ELF-1 (cell line): ENCODE measurements around the gene PRPF39.
"Not testable (repeated sequence)": the region's sequence is repeated elsewhere in the genome, so short reads cannot be mapped to it uniquely, and the experiment has no call there.

ENCODE experiments used
- DNase-seq: peaks from one replicate; pipeline ENCODE4 v3.0.0-alpha.2; 2016; ENCODE audit warnings: low read depth, low spot score

The PRPF39 gene

GRCh38 chr14:45083976-45084722, at the start of gene PRPF39:
Gene PRPF39 (plus strand): TSS chr14:45084116. CDS start chr14:45095240, 11,124 bp downstream.
- DNase-seq: peak; percentile 96

- DNase-seq: no peak
These were observed 49.2 kb upstream of the PRPF39 start for GRCh38 chr14:45034730-45035129.

GRCh38 chr14:45038256-45038655, 45.7 kb upstream of the PRPF39 start:
- DNase-seq: no peak

- peak; percentile 9 for DNase-seq
These were observed 45.1 kb upstream of the PRPF39 start for GRCh38 chr14:45038865-45039264.

GRCh38 chr14:45039390-45039789, 44.5 kb upstream of the PRPF39 start:
- DNase-seq: no peak

- DNase-seq: no peak
These were observed 42.3 kb upstream of the PRPF39 start for GRCh38 chr14:45041641-45042040.

- DNase-seq: no peak
These were observed 39.3 kb upstream of the PRPF39 start for GRCh38 chr14:45044638-45045037.

GRCh38 chr14:45048385-45048784, 35.5 kb upstream of the PRPF39 start:
- DNase-seq: no peak

GRCh38 chr14:45051180-45051579, 32.7 kb upstream of the PRPF39 start:
- DNase-seq: no peak

GRCh38 chr14:45051896-45052295, 32.0 kb upstream of the PRPF39 start:
- no peak for DNase-seq

- DNase-seq: no peak
These were observed 26.6 kb upstream of the PRPF39 start for GRCh38 chr14:45057349-45057748.

- DNase-seq: no peak
These were observed 26.0 kb upstream of the PRPF39 start for GRCh38 chr14:45057881-45058364.

- DNase-seq: no peak
These were observed 23.4 kb upstream of the PRPF39 start for GRCh38 chr14:45060551-45060950.

- DNase-seq: no peak
These were observed 18.4 kb upstream of the PRPF39 start for GRCh38 chr14:45065540-45065939.

GRCh38 chr14:45065956-45066355, 18.0 kb upstream of the PRPF39 start:
- DNase-seq: peak; percentile 5

- no peak for DNase-seq
These were observed 17.2 kb upstream of the PRPF39 start for GRCh38 chr14:45066667-45067066.

- DNase-seq: no peak
These were observed 15.5 kb upstream of the PRPF39 start for GRCh38 chr14:45068396-45068795.

- no peak for DNase-seq
These were observed 13.7 kb upstream of the PRPF39 start for GRCh38 chr14:45070215-45070614.

GRCh38 chr14:45072126-45072525, 11.8 kb upstream of the PRPF39 start:
- DNase-seq: no peak

- DNase-seq: no peak
These were observed 10.6 kb upstream of the PRPF39 start for GRCh38 chr14:45073231-45073879.

GRCh38 chr14:45078323-45078722, 5.6 kb upstream of the PRPF39 start:
- DNase-seq: no peak

- not testable (repeated sequence) for DNase-seq
These were observed 3.4 kb upstream of the PRPF39 start for GRCh38 chr14:45080416-45080968.

- DNase-seq: not testable (repeated sequence)
These were observed 2.8 kb upstream of the PRPF39 start for GRCh38 chr14:45081096-45081495.
